ENCODE measurements around the gene PVR.

GRCh38 chr19:44692379-44692721, 48.6 kb downstream of the PVR start:
- TF ChIP-seq NR1H2 (CRISPR knock-in tag; IDR thresholded peaks at IDR 0.05): no peak
- no peak for TF ChIP-seq FOXP4 (CRISPR knock-in tag; IDR thresholded peaks at IDR 0.05)
- no peak for TF ChIP-seq CTCF (IDR thresholded peaks at IDR 0.05)
